ENCODE results near the gene ORAI2. TPM values are rescaled to one million over a fixed set of nuclear protein-coding genes. Genes with fewer than 3 reads are reported as not detected.
A peak's percentile ranks its signal among the peaks of the same experiment; 100 is the strongest.
"Not testable (repeated sequence)": the region's sequence is repeated elsewhere in the genome, so short reads cannot be mapped to it uniquely, and the experiment has no call there.

The ORAI2 gene
- total and polyA plus RNA-seq, 4 donors, result 7.6 to 48.9 (median 27.4) TPM

DNA sequence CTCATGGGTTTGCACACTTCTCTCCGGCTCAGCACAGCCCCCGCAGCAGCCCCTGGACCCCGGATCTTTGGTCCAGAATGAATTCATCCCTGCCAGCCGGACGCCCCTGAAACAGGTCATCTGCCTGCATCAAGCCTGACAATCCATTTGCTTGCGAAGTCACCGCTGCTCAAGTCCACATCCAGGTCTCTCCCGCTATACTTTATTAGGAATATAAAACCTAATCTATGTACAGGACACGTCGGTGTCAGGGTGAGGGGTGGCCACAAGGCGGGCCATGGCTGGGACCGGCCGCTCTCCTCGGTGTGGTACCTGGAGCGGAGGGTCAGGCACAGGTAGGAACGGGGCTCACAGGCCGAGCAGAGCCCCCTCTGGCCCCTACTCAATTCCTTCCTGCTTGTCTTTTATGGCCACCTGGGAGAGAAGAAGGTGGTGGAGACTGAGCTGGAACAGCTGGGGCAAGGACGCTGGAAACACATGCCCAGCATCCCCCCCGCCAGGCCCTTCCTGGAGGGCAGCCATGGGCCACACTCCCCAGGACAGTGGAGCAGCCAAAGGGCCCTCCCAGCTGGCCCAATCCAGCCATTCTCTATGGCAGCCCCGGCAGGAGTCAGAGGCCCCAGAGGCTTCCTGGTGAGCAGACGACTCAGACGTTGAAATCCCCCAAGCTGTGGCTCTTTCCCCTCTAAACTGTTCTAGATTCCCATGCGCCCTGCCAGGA lies 40.1 kb downstream of the ORAI2 start:
- Histone ChIP-seq H3K36me3 (ENCODE audit: control insufficient read depth in 4 of 4, insufficient read depth in 4 of 4, low read length in 4 of 4) (peaks cover 0 to 25% (median 2%) of the 10 kb centered on the region in 4 donors), H3K4me1 (ENCODE audit: control insufficient read depth in 5 of 5, insufficient read depth in 5 of 5, low read length in 5 of 5) (no peaks in the 10 kb centered on the region), H3K9ac (ENCODE audit: insufficient read depth in 1 of 2, low read length in 2 of 2) (no peak overlapping the region), H3K27ac (ENCODE audit: low read depth in 1 of 2, low read length in 1 of 2) (no peak overlapping the region), H3K9me3 (ENCODE audit: control insufficient read depth in 4 of 4, insufficient read depth in 3 of 4, low read length in 3 of 4) (no peaks in the 10 kb centered on the region), H3K4me3 (no peak overlapping the region), H3K27me3 (ENCODE audit: control insufficient read depth in 3 of 3, insufficient read depth in 3 of 3, low read length in 2 of 3) (no peaks in the 10 kb centered on the region)
- TF ChIP-seq, protein P1, sequence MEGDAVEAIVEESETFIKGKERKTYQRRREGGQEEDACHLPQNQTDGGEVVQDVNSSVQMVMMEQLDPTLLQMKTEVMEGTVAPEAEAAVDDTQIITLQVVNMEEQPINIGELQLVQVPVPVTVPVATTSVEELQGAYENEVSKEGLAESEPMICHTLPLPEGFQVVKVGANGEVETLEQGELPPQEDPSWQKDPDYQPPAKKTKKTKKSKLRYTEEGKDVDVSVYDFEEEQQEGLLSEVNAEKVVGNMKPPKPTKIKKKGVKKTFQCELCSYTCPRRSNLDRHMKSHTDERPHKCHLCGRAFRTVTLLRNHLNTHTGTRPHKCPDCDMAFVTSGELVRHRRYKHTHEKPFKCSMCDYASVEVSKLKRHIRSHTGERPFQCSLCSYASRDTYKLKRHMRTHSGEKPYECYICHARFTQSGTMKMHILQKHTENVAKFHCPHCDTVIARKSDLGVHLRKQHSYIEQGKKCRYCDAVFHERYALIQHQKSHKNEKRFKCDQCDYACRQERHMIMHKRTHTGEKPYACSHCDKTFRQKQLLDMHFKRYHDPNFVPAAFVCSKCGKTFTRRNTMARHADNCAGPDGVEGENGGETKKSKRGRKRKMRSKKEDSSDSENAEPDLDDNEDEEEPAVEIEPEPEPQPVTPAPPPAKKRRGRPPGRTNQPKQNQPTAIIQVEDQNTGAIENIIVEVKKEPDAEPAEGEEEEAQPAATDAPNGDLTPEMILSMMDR (IDR thresholded peaks at IDR 0.05; ENCODE audit: control extremely low read depth, extremely low read depth), result no peak
- WGBS, 2 donors, result 86 to 90% methylated on average over 23 of the region's 23 CpGs
- no peak for ATAC-seq (ENCODE audit: insufficient read depth, low FRiP score)
- no peak for DNase-seq

DNA sequence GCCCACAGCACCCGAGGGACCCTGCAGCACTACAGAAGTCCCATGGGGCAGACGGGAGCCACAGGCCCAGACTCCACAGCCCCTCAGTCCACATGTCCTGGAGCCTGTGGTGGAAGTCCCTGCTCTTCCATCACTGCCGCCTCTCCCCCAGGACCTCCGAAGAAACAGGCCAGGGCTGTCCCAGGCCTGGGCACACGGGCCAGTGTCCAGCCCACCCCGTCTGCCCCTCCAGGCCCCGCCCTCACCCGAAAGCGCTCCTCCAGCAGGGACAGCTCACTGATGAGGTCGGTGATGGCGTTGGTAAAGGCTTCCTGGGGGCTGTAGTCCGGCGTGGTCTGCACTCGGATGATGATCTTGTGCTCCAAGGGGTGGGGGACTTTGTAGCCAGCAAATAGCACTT lies 40.7 kb downstream of the ORAI2 start:
- H3K27ac ChIP-seq (ENCODE audit: low read depth in 1 of 2, low read length in 1 of 2); H3K4me1 ChIP-seq (ENCODE audit: control insufficient read depth in 5 of 5, insufficient read depth in 5 of 5, low read length in 5 of 5); ATAC-seq (ENCODE audit: insufficient read depth, low FRiP score); H3K4me3 ChIP-seq; H3K9ac ChIP-seq (ENCODE audit: insufficient read depth in 1 of 2, low read length in 2 of 2); H3K9me3 ChIP-seq (ENCODE audit: control insufficient read depth in 4 of 4, insufficient read depth in 3 of 4, low read length in 3 of 4); DNase-seq; H3K27me3 ChIP-seq (ENCODE audit: control insufficient read depth in 3 of 3, insufficient read depth in 3 of 3, low read length in 2 of 3): not testable (repeated sequence)
- H3K36me3 ChIP-seq (ENCODE audit: control insufficient read depth in 4 of 4, insufficient read depth in 4 of 4, low read length in 4 of 4), result peaks cover 0 to 23% (median 2%) of the 10 kb centered on the region in 4 donors
- WGBS, 2 donors, result 86 to 94% methylated on average over 10 to 11 of the region's 14 CpGs

DNA sequence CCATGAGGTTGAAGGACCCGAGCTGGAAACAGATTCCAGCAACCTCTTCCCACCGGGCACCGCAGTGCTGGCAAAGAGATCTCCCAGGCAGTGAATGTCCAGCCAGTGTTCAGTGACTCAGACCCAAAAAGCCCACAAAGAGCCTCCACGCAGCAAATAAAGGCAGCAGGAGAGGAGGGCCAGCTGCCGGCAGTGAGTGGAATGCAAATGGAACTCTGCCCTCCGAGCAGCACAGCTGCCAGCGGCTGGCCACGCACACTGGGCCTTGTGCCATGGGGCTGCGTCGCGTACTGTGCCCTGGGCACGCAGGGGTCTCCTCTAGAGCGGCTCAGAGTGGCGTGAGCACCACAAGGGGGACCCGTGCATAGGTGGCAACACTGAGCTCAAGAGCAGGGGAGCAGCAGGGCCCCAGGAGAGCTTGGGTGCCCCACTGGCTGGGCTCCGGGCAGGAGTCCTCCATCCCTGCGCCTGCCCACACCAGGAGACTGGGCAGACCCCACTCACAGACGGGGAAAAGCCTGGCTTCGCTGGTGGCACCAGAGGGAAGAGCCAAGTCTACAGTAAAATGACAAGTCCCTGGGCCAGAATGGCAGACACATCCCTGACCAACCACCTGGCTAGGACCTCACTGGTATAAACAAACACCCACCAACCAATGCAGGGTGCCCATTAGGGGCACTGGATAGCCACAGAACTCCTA lies 41.5 kb downstream of the ORAI2 start:
- ATAC-seq (ENCODE audit: insufficient read depth, low FRiP score); H3K27ac ChIP-seq (ENCODE audit: low read depth in 1 of 2, low read length in 1 of 2); H3K27me3 ChIP-seq (ENCODE audit: control insufficient read depth in 3 of 3, insufficient read depth in 3 of 3, low read length in 2 of 3); H3K4me3 ChIP-seq; H3K9me3 ChIP-seq (ENCODE audit: control insufficient read depth in 4 of 4, insufficient read depth in 3 of 4, low read length in 3 of 4); H3K4me1 ChIP-seq (ENCODE audit: control insufficient read depth in 5 of 5, insufficient read depth in 5 of 5, low read length in 5 of 5); DNase-seq; H3K9ac ChIP-seq (ENCODE audit: insufficient read depth in 1 of 2, low read length in 2 of 2): not testable (repeated sequence)
- H3K36me3 ChIP-seq (ENCODE audit: control insufficient read depth in 4 of 4, insufficient read depth in 4 of 4, low read length in 4 of 4), result peaks cover 0 to 19% (median 2%) of the 10 kb centered on the region in 4 donors
- WGBS, 2 donors, result 79 to 85% methylated on average over 9 of the region's 19 CpGs

DNA sequence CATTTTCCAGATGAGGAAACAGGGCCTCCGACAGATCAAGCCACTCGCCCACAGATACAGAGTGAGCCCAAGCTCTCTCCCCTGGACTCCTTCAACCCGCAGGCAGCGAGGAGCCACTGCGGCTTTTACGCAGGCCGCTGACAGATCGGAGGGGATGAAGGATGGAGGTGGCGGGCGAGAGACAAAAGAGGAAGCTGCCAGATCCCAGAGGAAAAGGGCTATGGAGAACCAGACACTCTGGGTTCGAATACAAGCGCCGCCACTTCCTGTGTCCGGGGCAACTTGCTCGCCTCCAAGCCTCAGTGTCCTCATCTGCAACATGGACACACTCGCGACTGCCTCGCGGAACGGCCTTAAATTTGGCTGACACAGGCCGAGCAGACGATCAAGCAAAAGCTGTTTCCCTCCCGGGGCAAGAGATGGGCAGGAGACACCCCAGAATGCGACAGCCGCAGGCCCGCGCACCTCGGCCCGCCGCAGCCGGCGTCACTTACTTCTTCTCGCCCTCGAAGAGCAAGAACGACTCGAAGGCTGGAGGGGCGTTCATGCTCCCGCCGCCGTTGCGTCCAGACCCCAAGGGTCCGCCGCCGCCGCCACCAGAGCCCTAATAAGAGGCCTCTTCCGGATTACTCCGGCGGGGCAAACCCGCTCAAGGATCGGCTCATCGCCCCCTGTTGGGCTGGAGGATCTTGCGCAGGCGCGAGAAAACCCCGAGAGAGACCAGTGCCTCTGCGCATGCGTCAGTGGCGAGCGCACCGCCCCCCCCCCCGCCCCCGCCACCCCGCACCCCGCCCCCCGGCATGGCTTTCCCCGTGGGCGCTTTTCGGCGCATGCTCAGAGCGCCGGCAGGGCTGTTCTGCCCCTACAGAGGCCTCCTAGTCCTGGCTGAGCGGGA lies 45.2 kb downstream of the ORAI2 start, which contains the start of gene POLR2J:
Gene POLR2J, minus strand, starts transcription at position 609 of the 895 bp plus-strand sequence. Its CDS starts 62 bp downstream, at position 547.
- WGBS, 2 donors, result 0% methylated on average over 23 to 54 of the region's 72 CpGs
- not testable (repeated sequence) for H3K27ac ChIP-seq (ENCODE audit: low read depth in 1 of 2, low read length in 1 of 2); H3K9me3 ChIP-seq (ENCODE audit: control insufficient read depth in 4 of 4, insufficient read depth in 3 of 4, low read length in 3 of 4); H3K36me3 ChIP-seq (ENCODE audit: control insufficient read depth in 4 of 4, insufficient read depth in 4 of 4, low read length in 4 of 4); H3K4me1 ChIP-seq (ENCODE audit: control insufficient read depth in 5 of 5, insufficient read depth in 5 of 5, low read length in 5 of 5); H3K27me3 ChIP-seq (ENCODE audit: control insufficient read depth in 3 of 3, insufficient read depth in 3 of 3, low read length in 2 of 3); H3K9ac ChIP-seq (ENCODE audit: insufficient read depth in 1 of 2, low read length in 2 of 2)
- H3K4me3 ChIP-seq, result peak within 1 kb of the TSS; percentile 39
- DNase-seq (peak; percentile 44 to 94 (median 93)), ATAC-seq (ENCODE audit: insufficient read depth, low FRiP score) (peak; percentile 94)
- TF ChIP-seq, protein P1 (IDR thresholded peaks at IDR 0.05; ENCODE audit: control extremely low read depth, extremely low read depth), result peak; percentile 34

DNA sequence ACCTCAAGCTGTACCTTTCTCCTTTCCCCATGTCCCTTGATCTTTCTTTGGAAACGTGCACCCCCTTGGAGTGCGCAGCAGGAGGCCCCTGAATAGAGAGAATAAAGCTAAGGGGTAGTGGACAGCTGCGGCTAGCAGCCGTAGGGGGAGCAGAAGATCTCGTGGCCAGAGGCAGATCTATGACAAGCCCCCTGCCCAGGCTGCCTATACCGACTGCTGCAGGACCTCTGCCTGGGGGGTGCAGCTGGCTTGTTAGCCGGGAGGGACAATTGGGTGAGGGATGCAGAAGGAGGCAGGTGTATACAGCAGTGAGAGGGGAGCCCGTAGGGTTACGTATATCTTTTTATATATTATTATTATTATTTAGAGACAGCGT lies 45.8 kb downstream of the ORAI2 start:
- H3K9me3 ChIP-seq (ENCODE audit: control insufficient read depth in 4 of 4, insufficient read depth in 3 of 4, low read length in 3 of 4); DNase-seq; H3K27me3 ChIP-seq (ENCODE audit: control insufficient read depth in 3 of 3, insufficient read depth in 3 of 3, low read length in 2 of 3); H3K36me3 ChIP-seq (ENCODE audit: control insufficient read depth in 4 of 4, insufficient read depth in 4 of 4, low read length in 4 of 4); H3K4me1 ChIP-seq (ENCODE audit: control insufficient read depth in 5 of 5, insufficient read depth in 5 of 5, low read length in 5 of 5); H3K27ac ChIP-seq (ENCODE audit: low read depth in 1 of 2, low read length in 1 of 2); ATAC-seq (ENCODE audit: insufficient read depth, low FRiP score); H3K4me3 ChIP-seq; H3K9ac ChIP-seq (ENCODE audit: insufficient read depth in 1 of 2, low read length in 2 of 2): not testable (repeated sequence)
- WGBS, 2 donors, result 0% methylated on average over 2 of the region's 10 CpGs

Data from lung (tissue), 12 donors.